Kidney glomerular epithelial cell (primary cell): ENCODE measurements around the gene CUX1.

Experiments used
- DNase-seq: peaks from one replicate; lab custom pipeline; 2025; lab: John Stamatoyannopoulos, UW

Gene CUX1

GRCh38 chr7:101937717-101938514, 120.5 kb downstream of the CUX1 start:
- no peak for DNase-seq

GRCh38 chr7:101939136-101939695, 121.8 kb downstream of the CUX1 start:
- DNase-seq: no peak

- no peak for DNase-seq
Observed at GRCh38 chr7:101940151-101940550, 122.7 kb downstream of the CUX1 start.

GRCh38 chr7:101940830-101941229, 123.4 kb downstream of the CUX1 start:
- no peak for DNase-seq

- DNase-seq: peak; percentile 64
Observed at GRCh38 chr7:101941481-101942383, 124.3 kb downstream of the CUX1 start.

- no peak for DNase-seq
Observed at GRCh38 chr7:101942603-101943210, 125.3 kb downstream of the CUX1 start.

- no peak for DNase-seq
Observed at GRCh38 chr7:101943306-101943705, 125.9 kb downstream of the CUX1 start.

- DNase-seq: no peak
Observed at GRCh38 chr7:101943889-101944600, 126.6 kb downstream of the CUX1 start.

GRCh38 chr7:101944611-101945010, 127.2 kb downstream of the CUX1 start:
- DNase-seq: no peak

- DNase-seq: no peak
Observed at GRCh38 chr7:101945034-101945758, 127.8 kb downstream of the CUX1 start.

GRCh38 chr7:101947899-101948298, 130.5 kb downstream of the CUX1 start:
- DNase-seq: no peak

- no peak for DNase-seq
Observed at GRCh38 chr7:101948650-101949049, 131.2 kb downstream of the CUX1 start.

- no peak for DNase-seq
Observed at GRCh38 chr7:101950450-101951119, 133.2 kb downstream of the CUX1 start.

GRCh38 chr7:101951757-101952156, 134.3 kb downstream of the CUX1 start:
- DNase-seq: no peak

GRCh38 chr7:101952355-101953247, 135.2 kb downstream of the CUX1 start:
- no peak for DNase-seq

- no peak for DNase-seq
Observed at GRCh38 chr7:101953248-101953819, 135.9 kb downstream of the CUX1 start.

GRCh38 chr7:101954499-101954898, 137.1 kb downstream of the CUX1 start:
- DNase-seq: no peak

- no peak for DNase-seq
Observed at GRCh38 chr7:101956130-101956529, 138.7 kb downstream of the CUX1 start.
